HG03469 (cell line): ENCODE data around the gene FAM184A.

Source experiments
- ATAC-seq: cut with Tn5 transposase; IDR thresholded peaks from one replicate; pipeline ENCODE4 v1.9.1; 2021; ENCODE audit warnings: mild to moderate bottlenecking, moderate library complexity, moderate number of reproducible peaks; ENCODE audit not compliant: unreplicated experiment

FAM184A gene

GRCh38 chr6:119061215-119061614 lies 17.2 kb downstream of the FAM184A start:
- no peak for ATAC-seq

- no peak for ATAC-seq
Observed at GRCh38 chr6:119060255-119060907, 18.1 kb downstream of the FAM184A start.

- no peak for ATAC-seq
Observed at GRCh38 chr6:119055069-119055468, 23.4 kb downstream of the FAM184A start.

DNA sequence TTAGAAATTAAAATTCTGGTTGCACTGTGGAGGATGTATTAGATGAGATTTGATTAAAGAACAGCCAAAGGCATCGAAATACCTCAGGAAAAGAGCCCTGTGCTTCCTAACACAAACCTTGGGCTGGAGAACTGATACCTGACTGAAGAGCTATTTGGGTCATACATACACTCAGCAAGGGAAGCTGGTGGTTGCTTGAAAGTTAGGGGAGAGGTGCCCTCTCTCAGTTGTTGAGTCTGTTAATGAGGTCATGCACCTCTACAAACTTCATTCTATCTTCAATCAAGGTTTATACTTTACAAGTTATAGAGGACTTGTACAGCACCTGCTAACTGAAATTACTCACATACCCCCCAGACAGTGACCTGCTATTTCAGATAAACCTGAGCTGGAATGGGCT lies 25.5 kb downstream of the FAM184A start:
- ATAC-seq: no peak

DNA sequence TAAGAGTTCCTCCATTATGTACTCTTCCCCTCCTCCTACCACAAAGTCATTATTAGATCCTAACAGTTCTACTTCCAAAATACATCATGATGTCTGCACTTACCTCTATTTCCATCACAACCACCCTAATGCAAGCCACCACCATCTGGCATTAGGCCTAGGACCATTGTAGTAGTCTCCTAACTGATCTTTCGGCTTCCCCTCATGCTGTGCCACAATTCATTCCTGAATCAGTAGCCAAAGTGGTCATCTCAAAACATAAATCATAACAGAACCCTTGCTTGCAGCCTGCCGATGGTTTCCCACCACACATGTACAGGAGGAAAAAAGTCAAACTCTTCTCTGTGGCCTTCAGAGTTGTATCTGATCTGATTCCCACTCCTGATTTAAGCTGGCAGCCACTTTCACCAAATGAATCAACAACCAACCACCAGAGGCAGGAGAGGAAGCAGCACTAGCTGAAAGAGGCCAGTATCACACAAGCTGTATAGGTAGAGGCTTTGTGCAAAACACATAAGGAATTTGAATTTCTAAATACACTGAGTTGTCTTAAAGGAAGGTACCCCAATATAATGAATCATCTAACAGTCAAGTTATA lies 26.1 kb downstream of the FAM184A start:
- ATAC-seq: peak; percentile 87

DNA sequence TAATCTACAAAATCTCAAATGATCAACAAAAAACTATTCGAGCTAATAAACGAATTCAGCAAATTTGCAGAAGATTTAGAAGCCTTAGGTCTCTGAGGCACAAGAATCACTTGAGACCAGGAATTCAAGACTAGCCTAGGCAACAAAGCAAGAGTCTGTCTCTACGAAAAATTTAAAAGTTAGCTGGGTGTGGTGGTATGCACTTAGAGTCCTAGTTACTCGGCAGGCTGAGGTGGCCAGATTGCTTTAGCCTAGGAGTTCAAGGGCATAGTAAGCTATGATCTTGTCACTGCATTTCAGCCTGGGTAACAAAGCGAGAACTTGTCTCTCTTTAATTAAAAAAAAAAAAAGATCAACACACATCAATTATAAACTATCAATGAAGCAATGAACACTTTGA lies 34.2 kb downstream of the FAM184A start:
- ATAC-seq: no peak

DNA sequence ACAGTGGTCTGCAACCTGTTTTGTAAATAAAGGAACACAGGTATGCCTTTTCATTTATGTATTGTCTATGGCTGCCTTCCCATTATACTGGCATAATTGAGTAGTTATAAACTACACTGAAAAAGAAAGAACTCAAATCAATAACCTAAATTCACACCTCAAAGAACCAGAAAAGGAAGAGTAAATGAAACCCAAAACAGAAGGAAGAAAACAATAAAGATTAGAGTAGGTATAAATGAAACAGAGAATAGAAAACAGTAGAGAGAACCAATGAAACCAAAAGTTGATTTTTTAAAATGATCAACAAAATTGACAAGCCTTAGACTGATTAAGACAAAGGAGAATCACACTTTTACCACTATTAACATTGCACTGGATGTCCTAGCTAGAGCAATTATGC lies 34.7 kb downstream of the FAM184A start:
- peak; percentile 36 for ATAC-seq

DNA sequence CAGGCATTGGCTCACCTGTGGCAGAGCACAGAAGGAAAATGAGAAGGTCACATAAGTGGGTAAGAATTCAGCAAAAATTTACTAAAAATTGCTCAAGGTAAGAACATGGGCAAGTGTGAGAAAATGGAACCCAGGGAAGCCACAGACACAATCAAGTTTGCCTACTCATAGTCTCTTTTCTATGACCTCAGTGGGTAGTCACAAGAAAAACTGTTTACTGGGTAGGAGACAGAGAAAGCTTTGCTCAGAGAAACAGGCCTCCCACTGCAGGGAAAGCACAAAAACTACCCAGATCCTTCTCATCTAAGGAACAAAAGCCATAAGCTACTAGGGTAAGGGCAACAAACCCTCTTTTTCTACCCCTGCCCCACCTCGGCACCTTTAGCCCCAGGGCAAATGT lies 35.2 kb downstream of the FAM184A start:
- ATAC-seq: no peak

DNA sequence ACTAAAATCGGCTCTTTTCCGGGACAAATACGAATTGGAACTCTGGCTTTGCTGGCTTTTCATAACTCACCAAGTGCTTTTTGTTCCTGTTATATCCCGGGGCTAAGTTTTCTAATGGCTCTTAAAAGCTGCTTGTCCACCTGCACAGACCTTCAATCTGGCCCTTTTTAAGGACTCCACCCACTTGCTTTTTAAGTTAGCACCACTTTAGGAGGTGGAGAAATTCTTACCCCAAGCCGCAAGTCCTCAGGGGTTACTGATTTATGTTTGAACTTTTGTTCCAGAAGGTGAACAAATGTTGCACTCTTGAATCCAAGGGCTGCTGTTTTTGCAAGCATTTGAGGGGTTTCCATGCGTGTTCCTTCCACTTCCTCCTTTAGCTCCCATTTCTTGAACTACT lies 37.8 kb downstream of the FAM184A start:
- ATAC-seq: no peak

DNA sequence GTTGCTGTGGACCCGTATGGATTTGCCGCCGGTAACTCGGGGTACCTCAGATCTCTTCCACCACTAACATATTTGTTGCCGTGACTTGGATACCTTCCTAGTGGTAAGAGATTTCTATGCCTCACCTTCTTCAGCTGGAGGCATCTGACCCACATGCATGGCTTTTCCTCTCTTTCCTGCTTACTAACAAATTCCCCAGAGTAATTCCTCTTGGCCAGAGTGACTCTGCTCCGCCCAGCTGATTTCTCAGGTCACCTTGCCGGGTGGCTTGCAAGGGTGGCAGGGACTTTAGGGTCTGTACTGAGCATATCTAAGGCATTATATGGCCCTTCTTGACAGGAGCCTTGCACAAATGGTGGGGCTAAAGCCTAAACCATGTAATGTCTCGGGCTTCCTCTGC lies 38.2 kb downstream of the FAM184A start:
- no peak for ATAC-seq

GRCh38 chr6:119037941-119038623 lies 40.4 kb downstream of the FAM184A start:
- ATAC-seq: no peak

DNA sequence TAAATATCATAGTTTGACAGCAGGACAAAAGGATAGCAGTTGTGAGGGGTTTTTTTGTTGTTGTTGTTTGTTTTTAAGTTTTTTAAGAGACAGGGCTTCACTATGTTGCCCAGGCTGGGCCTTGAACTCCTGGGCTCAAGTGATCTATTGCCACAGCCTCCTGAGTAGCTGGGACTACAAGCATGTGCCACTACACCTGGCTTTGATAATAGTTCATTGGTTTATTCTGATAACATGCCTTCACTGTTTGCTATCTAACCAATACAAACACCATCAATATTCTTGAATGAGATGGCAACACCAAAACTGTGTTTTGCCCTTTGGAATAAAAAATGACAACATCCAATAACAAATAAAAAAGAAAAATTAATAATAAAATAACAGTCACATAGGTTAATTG lies 41.2 kb downstream of the FAM184A start:
- no peak for ATAC-seq

DNA sequence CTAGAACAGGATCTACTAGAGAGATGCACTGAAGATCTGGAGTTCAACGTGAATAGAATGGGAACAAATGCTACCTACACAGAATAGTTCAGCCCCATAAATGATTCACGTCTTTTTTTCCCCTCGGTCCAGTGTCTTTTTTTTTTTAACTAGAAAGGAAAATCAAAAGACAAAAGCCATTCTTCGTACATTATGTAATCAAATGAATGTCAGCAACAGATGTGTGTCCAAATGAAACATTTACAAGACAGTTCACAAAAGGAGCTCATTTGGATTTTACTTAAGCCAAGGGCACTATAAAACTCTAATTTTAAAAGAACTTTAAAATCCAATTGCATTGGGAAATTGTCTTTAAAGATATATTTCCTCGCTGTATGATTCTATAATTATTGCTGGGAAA lies 42.4 kb downstream of the FAM184A start:
- no peak for ATAC-seq

DNA sequence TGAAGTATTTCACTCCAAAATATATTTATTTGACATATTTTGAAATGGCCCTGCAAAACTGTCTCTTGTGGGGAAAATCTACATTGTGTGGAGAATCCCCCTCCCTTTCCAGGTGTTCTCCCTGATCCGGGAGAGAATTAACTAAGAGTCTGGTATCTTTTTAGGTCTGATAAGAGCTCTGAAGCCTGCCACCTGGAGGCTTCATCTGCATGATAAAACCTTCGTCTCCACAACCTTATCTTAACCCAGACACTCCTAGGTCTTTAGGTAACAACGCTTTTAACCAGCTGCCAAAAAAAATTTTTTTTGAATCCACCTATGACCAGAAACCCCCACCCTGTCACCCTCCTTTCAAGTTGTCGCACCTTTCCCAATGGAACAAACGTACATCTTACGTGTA lies 43.0 kb downstream of the FAM184A start:
- ATAC-seq: no peak

- no peak for ATAC-seq
Observed at GRCh38 chr6:119034827-119035458, 43.5 kb downstream of the FAM184A start.

DNA sequence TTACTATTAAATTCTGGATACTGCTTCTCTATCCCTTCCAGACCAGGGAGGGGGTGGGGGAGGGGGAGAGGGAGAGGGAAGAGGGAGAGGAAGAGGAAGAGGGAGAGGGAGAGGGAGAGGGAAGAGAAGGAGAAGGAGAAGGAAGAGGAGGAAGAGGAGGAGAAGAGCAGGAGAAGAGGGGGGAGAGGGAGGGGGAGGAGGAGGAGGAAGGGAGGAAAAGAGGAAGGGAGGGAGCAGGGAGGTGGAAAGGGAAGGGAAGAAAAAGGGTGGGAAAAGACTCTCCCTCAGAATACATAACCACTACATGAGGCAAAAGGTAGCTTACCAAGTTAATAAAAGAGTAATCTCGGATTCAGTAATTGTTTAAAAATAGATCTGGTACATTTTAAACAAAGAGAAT lies 46.0 kb downstream of the FAM184A start:
- no peak for ATAC-seq

- ATAC-seq: no peak
Observed at GRCh38 chr6:119030759-119031158, 47.7 kb downstream of the FAM184A start.

GRCh38 chr6:119028091-119028490 lies 50.4 kb downstream of the FAM184A start:
- no peak for ATAC-seq

DNA sequence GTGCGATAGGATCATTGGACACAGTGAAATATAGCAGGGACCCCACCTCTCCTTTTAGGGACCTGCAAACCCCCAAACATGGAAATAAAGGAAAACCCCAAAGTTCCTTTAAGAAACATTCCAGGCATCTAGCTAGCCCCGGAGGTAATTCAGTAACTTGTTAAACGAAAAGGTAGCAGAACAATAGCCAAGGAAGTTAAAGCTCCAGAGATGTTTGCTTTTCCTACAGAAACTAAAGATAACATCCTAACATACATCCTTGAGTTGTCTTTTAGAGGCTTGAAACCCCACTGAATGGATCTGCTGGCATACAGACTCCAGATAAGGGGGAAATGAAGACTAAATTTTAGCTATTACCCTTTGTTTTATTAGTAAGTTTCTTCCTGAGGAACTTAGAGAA lies 51.0 kb downstream of the FAM184A start:
- no peak for ATAC-seq

- ATAC-seq: no peak
Observed at GRCh38 chr6:119026822-119027221, 51.6 kb downstream of the FAM184A start.

DNA sequence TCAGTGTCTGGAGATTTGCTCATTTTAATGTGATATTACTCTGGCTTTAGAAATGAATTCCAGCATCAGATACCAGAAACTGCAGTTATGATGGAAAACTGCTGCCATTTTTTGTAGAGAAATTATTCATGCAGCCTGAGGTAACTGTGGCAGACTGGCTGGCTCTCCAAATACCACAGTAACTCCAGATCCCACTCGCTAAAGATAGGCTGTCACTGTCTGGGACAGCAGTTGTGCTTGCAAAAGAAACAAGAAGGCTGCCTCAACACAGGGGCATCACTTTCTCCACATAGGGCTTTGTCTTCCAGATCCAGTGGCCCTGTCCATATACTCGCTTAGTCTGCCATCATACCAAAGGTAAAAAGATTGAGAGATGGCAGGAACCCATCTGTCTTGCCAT lies 52.7 kb downstream of the FAM184A start:
- no peak for ATAC-seq

DNA sequence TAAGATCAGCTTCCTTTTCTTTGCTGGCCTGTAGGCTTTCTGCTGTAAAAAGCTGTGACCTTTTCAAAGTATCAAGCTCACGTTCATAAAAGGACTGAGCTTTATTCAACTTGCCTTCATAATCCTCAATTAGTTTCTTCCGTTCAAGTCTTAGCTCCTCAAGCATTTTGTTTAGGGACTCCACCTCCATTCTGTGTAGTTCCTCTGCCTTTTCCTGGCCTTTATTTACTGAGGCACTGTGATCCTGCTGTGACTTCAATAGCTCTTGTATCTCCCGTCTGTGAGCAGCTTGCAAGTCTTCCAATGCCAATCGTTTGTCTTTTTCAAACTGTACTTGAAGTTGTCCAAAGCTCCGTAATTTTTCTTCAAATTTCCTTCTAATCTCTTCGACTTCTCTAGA lies 54.4 kb downstream of the FAM184A start:
- no peak for ATAC-seq
